NCI-H526 treated with DMSO at 0.1 percent for 48 hours (cell line): Measurements from ENCODE around the gene TOR2A.

Experiments used
- DNase-seq: peaks from one replicate; lab custom pipeline; 2025; lab: John Stamatoyannopoulos, UW

The TOR2A gene

DNA sequence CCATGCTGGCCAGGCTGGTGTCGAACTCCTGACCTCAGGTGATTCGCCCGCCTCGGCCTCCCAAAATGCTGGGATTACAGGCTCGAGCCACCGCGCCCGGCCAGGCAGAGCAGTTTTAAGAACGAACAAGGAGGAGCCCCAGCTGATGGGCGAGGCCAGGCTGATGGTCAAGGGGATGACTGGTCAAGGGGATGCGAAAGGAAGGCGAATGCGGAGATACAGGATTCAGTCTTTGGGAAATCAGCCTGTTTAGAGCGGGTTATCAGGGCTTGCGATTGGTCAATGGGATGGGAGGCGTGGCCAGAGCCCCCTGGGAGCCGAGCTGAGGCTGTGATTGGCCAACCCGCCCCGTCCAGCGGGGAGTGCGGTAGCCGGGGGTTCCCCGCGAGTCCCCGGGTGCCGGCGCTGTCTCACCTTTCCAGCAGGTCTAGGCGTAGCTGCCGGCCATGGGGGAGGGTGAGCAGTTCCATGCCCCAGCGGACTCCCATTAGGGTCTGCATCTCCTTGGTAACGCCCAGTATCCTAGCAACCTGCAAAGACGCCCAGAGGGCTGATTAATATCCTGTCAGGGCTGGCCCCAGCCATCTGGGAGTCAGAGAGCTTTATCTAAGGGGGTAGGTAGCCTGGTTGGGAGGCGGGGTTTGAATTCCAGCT, 7.5 kb upstream of the TOR2A start:
- peak; percentile 72 for DNase-seq

DNA sequence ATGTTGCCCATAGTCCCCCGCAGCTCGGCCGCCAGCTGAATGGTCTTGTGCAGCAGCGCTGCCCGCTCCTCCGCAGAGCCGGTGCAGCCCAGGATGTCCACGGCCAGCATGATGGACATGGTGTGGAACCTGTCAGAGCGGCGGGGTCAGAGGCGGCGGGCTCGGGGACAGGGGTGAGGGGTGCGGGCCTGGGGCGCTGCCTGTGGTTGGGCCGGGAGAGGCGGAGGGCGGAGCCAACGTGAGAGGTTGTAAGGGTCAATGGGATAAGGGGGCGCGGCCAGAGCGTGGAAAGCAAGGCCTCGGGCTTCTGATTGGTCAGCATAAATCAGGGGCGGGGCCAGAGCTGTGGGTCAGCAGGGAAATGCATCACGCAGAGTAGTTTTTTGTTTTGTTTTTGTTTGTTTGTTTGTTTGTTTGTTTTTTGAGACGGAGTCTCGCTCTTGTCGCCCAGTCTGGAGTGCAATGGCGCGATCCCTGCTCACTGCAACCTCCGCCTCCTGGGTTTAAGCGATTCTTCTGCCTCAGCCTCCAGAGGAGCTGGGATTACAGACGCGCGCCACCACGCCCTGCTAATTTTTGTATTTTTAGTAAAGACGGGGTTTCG, 6.8 kb upstream of the TOR2A start:
- DNase-seq: peak; percentile 13

DNA sequence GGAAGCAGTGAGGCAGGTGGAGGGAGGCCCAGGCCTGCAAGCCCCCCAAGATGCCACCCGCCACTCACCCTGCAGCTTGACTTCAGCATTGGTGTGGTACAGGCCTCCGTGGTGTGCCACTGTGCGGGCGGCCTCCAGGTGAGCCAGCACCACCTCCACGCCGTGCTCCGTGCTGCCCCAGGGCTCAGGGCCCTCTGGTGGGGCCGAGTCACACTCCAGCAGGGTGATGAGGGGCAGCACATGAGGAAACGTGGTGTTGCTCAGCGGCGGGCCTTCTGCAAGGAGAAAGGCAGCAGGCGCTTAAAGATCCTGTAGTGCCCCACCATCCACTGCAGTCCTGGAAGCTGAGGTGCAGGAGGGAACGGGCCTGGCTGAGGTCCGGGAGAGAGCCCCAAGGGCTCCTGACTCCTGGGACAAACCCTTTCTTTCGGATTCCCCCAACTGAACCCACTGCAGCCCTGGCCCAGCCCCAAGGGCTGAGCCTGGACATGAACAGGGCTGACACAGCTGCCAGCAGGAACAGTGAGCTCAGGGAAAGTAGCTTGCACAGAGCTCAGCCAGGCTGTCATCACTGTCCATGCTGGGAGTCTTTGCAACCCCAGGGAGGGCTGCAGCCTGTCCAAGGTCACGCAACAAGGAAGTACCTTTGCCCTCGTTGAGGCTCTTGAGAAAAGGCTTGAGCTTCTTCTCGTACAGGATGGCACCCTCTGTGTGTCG, 4.7 kb upstream of the TOR2A start:
- no peak for DNase-seq

DNA sequence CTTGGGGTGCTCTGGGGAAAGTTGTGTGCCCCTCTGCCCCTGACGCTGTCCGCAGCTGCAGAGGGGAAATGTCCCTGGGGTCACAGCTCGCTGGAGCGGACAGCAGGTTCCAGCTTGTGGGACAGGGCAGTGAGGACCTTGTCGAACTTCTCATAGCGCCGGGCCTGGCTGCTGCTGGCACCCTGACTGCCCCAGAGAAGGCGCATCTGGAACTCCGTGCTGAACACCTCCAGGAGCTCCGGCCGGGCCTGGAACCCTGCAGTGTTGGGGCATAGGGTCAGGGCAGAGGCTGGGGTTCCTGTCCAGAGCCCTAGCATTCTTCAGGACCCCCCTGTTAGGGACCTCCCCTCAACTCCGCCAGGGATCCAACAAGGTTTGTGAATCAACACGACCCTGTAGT, 3.6 kb upstream of the TOR2A start:
- no peak for DNase-seq

DNA sequence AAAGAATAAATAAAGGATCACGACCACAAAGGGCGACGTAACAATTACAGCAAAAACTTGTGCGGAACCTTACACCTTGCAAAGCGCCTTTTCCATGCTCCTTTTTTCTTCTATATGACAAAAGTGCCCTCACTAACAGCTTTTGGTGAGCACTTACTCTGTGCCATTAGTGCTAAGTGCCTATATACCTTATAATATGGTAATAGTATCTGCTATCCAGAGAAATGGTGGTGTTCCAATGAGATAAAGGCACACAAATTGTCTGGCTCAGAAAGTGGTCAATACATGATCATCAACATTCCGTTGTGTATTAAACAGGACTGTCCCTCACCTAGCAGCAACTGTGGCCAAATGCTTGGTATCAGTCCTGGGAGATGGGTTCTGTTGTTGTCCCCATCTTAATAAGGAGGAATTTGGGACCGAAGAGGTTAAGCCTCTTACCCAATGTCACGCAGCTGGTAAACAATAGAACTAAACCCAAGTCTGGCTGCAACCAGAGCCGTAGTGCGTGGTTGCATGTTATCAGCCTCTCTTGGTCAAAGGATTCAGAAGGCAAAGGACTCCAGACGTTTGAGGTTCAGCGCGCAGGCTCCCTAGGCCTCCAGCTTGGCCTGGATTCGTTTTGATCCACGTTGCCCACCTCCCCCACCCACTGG, 564 bp upstream of the TOR2A start:
- DNase-seq: no peak

DNA sequence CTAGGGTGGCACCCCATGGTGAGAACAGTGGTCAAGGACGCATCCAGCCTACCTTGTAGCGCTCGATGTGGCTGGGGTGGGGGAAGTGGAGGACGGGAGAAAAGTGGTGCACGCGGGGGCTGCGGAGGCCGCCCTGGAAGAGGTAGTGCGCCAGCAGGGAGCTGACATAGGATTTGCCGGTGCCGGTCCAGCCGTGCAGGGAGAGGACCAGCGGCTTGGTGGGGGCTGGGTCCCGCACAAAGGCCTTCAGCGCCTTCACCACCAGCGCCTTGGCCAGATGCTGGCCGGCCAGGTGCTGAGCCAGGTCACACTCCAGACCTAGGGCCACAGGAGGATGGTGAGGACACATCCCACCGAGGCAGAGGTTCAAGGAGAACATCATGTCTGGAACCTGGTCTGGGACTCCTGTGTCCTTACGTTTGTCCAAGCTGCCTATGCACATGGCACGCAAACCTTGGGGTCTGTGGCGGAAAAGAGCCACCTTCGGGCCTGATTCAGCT, 797 bp downstream of the TOR2A start:
- DNase-seq: no peak

DNA sequence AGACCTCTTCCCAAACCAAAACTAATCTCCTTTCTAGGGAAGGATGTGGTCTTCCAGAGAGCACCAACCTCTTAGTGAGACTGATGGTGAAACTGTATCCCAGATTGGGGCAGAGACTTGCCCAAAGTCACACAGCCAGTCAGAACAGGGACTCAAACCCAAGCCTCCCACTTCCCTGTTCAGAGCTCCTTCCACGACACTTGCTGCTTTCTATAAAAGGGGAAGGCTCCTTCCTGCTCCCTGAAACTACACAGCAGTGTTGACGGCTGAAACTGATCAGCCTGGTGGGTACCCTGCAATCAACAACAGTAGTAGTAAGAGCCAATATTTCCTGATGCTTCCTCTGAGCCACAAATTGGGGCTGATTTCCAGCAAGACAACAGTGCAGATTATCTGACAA, 1.5 kb downstream of the TOR2A start:
- DNase-seq: no peak

DNA sequence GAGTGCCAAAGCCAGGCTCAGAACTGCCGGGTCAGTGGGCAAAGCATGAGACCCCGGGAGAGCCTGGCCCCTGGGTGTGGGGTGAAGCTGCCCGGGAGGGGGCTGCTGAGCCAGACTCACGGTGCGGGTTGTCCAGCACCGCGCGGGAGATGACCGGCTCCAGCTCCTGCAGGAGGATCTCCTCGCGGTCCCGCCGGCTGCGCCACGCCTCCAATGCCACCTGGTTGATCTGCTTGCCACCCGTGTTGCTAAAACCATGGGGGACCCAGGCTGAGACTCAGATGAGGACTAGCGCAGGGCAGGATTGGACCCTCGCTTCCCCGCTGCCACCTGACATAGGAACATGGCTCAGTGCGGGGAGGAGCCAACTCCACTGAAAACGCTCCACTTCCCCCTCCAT, 2.6 kb downstream of the TOR2A start:
- no peak for DNase-seq

DNA sequence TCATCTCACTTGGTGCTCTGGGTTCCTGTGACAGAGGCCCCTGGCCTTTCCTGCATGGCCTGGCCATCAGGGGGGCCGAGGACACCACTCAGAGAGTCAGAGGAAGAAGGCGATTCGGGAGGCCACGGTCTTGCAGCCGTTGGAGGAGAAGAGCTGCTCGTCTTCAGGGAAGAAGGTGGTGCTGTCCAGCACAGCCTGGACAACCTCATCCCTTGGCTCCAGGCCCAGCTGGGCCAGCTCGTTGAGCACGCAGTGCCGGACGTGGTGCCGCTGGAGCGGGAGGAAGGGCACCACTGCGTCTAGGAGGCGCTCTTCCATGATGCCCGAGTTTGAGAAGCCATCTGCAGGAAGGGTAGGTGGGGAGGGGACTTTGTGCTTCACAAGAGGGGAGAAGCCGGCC, 3.2 kb downstream of the TOR2A start:
- no peak for DNase-seq

DNA sequence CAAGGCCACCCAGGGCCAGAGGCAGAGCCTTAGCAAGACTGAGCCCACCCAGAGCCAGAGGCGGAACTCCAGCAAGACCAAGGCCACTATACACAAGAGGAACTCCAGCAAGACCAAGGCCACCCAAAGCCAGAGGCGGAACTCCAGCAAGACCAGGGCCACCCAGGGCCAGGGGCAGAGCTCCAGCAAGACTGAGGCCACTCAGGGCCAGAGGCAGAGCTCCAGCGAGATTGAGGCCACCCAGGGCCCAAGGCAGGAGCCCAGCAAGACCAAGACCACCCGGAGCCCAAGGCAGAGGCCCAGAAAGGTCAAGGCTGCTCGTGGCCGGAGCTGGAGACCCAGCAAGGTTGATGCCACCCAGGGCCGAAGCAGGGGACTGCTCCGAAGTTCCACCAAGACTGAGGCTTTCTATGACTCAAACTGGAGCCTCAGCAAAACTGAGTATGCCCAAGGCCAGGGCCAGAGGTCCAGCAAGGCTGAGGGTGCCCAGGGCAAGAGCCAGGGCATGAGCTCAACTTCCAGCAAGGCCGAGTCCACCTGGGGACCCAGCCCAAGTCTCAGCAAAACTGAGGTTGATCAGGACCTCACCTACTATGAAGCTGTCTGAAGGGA, 4.2 kb downstream of the TOR2A start:
- no peak for DNase-seq

DNA sequence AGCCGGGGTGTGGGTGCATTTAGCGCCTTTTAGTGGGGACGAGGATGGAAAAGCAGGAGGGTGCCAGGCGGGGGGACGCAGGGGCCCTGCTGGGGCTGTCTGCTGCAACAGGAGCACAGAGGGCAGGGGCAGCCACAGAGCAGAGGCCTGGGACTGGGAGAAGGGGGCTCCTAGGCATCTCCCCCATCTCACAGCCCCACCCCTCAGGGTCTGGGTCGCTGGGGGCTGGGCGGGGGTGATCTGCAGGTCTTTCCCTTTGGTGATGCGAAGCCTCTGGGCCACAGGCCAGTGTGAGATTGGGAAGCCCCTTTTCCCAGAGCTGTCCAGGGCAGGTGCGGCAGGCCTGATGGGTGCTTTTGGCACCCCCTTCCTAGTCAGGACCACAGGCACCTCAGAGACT, 4.8 kb downstream of the TOR2A start:
- DNase-seq: no peak

DNA sequence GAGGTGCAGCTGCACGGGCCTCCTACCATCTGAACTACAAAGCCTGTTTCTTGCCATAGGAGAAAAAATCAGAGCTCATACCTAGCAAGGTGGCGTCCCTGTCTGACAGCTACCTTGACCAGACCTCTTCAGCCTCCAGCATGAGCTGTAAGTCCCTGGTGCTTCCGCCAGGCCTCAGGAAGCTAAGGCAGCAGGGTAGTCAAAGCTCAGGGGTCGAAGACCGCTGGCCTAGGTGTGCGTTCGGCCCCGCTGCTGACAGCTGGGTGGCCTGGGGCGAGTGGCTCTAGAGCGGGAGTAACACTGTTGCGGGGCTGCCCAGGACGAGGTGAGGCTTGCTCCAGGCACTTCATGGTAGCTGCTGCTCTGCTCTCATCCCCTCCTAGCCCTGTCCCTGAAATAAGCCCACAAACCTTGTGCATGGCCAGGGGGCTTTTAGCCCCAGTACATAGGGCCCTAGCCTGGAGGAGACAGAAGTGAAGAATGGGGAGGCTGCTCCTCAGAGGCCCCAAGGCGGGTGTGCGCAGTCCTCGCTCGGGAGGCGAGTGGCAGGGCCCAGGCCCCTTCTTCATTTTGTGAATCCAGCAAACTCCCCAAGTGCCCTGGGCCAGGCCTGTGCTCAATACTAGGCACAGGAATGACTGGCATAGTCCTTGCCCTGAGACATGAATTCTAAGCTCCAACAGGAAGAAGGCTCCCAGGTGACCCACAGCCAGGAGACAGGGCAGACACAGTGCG, 5.4 kb downstream of the TOR2A start:
- DNase-seq: no peak

DNA sequence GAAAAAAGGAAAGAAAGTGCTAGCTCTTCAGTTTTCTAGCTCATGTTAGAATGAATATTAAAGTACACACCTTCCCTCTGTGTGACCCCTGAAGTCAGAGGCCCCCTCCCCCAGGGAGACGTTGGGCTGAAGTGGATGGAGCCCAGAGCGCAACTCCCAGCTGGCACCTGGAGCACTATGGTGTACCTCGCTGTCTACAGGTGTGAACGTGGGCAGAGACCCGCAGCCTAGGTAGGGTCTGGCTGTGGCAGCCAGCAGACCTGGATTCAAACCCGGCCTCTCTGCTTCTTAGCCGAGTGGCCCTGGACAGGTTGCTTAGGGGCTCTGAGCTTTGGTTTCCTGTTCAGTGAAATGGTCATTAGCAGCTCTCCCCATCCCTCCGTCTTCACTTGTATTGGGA, 6.3 kb downstream of the TOR2A start:
- no peak for DNase-seq

DNA sequence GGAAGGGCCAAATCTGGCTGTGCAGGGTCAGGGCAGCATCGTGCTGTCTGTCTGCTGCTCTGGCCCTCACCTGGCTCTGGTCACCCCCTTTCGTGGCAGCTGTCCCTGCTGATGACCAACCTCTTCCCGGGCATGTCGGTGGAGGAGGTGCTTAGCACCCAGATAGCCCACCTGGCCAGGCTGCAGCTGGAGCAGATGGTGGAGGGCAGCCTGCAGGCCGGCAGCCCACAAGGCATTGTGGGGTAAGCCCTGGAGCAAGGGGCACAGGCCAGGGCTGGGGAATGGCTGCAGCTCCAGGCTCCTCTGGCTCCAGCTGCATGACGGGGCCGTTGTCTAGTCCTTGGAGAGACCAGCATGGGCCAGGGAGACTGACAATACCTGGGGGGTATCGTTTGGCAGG, 8.2 kb downstream of the TOR2A start:
- DNase-seq: no peak

DNA sequence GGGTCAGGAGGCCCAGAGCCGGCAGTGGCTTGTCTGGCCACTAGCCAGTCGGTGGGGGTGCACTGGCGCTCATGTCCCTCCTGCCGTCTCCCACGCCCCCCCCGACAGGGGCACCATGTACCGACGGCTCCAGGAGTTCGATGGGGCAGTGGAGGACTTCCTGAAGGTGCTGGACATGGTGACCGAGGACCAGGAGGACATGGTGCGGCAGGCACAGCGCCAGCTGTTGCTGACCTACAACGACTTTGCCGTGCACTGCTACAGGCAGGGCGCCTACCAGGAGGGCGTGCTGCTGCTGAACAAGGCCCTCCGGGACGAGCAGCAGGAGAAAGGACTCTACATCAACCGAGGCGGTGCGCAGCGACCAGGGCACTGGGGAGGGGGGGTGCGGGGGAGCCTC, 11.1 kb downstream of the TOR2A start:
- DNase-seq: no peak

DNA sequence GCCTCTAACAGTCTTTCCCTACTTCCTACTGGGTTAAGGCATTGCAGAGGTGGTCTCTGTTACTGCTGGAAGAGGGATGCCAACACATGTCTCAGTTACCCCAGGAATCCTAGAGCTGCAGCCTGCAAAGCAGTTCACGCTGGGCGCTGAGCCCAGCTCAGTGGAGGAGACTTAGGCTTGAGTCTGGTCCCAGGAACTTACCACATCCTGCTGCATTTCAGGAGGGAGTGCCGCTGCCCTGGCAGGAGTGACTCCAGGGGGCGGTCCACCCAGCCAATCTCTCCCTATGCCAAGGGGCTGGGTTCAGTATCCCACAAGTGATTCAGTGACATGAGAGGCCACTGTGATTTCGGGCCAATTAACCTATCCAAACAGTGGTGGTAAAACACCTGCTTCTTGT, 11.7 kb downstream of the TOR2A start:
- no peak for DNase-seq

DNA sequence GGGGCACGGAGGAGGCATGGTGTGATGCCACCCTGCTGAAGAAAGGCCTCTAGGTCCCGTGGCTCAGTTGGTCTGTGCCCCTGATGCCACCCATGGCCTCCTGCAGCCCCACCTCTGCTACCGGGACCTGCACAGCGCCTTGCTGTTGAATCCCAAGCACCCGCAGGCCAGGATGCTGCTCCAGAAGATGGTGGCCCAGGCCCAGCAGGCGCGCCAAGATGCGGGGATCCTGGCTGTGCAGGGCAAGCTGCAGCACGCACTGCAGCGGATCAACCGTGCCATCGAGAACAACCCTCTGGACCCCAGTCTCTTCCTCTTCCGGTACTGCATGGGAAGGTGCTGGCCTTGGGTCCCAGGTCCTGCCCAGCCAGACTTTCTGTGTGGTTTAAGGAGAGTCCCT, 12.1 kb downstream of the TOR2A start:
- DNase-seq: no peak

DNA sequence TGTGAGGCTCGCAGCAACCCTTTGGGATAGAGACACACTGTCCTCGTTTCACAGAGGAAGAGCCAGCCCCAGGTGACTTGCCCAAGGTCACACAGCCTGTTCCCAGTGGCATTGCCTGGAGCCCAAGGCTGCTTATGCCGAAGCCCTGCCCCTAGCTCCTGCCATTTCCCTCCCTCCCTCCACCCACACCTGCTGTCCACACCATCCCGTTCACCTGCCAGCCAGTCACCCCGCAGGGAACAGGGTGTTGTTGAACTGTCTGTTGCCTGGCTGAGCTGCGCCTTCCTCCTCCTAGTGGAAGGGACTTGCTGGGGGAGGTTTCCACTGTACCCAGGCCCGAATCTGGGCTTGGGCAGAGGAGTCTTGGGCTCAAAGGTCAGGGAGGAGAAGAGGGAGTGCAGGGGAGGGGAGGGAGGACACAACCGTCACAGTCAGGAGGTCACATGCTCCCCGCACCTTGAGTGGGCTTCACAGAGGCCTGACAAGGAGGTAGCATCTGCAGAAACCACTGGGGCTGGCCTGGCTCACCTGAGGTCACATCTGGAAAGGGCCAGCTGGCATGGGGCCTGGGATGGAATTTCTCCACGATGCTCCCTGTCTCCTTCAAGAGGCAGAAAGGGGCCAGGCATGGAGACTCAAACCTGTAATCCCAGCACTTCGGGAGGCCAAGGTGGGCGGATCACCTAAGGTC, 12.9 kb downstream of the TOR2A start:
- DNase-seq: no peak

DNA sequence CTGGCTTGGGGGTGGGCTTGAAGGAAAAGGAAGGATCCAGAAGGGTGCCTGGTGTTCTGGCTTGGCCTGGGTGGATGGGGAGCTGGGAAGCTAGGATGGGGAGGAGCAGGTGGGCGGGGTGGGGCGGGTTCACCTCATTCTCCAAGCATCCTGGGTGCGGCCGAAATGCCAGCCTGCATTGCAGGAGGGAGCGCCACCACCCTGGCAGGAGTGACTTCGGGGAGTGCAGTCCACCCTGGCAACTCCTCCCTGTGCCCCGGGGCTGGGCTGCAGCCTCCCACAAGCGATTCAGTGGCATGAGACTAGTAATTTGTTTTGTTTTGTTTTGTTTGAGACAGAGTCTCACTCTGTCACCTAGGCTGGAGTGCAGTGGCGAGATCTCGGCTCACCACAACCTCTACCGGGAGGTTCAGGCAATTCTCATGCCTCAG, 13.7 kb downstream of the TOR2A start:
- DNase-seq: no peak

DNA sequence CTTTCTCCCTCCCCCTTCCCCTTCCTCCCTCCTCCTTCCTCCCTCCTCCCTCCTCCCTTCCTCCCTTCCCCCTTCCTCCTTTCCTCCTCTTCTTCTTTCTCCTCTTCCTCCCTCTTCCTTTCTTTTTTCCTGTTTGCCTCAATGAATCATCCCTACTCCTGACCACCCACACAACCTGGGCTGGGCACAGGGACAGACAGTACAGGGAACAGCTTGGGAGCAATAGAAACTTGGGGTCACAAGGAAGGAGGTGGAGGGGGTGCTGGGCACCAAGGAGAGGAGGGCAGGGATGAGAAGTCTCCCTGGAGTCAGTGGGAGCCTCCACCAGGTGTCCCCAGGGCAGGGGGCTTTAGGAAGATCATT, 14.2 kb downstream of the TOR2A start:
- no peak for DNase-seq
